GM19043 (cell line): ENCODE data around the gene SIRT6.
"Not testable (repeated sequence)": the region's sequence is repeated elsewhere in the genome, so short reads cannot be mapped to it uniquely, and the experiment has no call there.

Experiments
- ATAC-seq: cut with Tn5 transposase; IDR thresholded peaks from one replicate; pipeline ENCODE4 v1.9.1; 2021; ENCODE audit warnings: low read depth; ENCODE audit not compliant: unreplicated experiment

Gene SIRT6

GRCh38 chr19:4182084-4182810 is at the start of gene SIRT6, which contains the start of gene ANKRD24:
Gene SIRT6 (minus strand): TSS chr19:4182563. CDS start chr19:4182539, 24 bp downstream.
Gene ANKRD24 (plus strand): TSS chr19:4182689. CDS start chr19:4186426, 3,737 bp downstream.
- peak; percentile 55 for ATAC-seq

GRCh38 chr19:4232139-4232538 is 49.8 kb upstream of the SIRT6 start:
- ATAC-seq, result not testable (repeated sequence)

GRCh38 chr19:4231521-4231920 is 49.2 kb upstream of the SIRT6 start:
- ATAC-seq, result not testable (repeated sequence)

GRCh38 chr19:4230237-4230636 is 47.9 kb upstream of the SIRT6 start:
- not testable (repeated sequence) for ATAC-seq

GRCh38 chr19:4229179-4229931 is 47.0 kb upstream of the SIRT6 start, which contains the start of gene EBI3:
Gene EBI3 (plus strand): TSS chr19:4229523. CDS start chr19:4229551, 28 bp downstream.
- ATAC-seq, result peak; percentile 55

- no peak for ATAC-seq
These were observed 46.4 kb upstream of the SIRT6 start for GRCh38 chr19:4228765-4229178.

- no peak for ATAC-seq
These were observed 45.4 kb upstream of the SIRT6 start for GRCh38 chr19:4227771-4228170.

- ATAC-seq, result no peak
These were observed 43.5 kb upstream of the SIRT6 start for GRCh38 chr19:4225885-4226284.

- no peak for ATAC-seq
These were observed 42.1 kb upstream of the SIRT6 start for GRCh38 chr19:4224470-4224869.

- ATAC-seq, result no peak
These were observed 37.8 kb upstream of the SIRT6 start for GRCh38 chr19:4220188-4220587.

- ATAC-seq, result not testable (repeated sequence)
These were observed 36.2 kb upstream of the SIRT6 start for GRCh38 chr19:4218523-4218922.

- ATAC-seq, result no peak
These were observed 35.3 kb upstream of the SIRT6 start for GRCh38 chr19:4217429-4218264.

- no peak for ATAC-seq
These were observed 34.5 kb upstream of the SIRT6 start for GRCh38 chr19:4216846-4217245.

- no peak for ATAC-seq
These were observed 33.4 kb upstream of the SIRT6 start for GRCh38 chr19:4215807-4216206.

- no peak for ATAC-seq
These were observed 30.8 kb upstream of the SIRT6 start for GRCh38 chr19:4213116-4213515.

- ATAC-seq, result no peak
These were observed 27.9 kb upstream of the SIRT6 start for GRCh38 chr19:4210166-4210731.

GRCh38 chr19:4208385-4209094 is 26.2 kb upstream of the SIRT6 start:
- ATAC-seq, result no peak

- ATAC-seq, result no peak
These were observed 24.6 kb upstream of the SIRT6 start for GRCh38 chr19:4206818-4207484.

- no peak for ATAC-seq
These were observed 19.4 kb upstream of the SIRT6 start for GRCh38 chr19:4201798-4202197.
